H1 (cell line): ENCODE data around the gene PKP3. TPM values are rescaled to one million over a fixed set of nuclear protein-coding genes. Genes with fewer than 3 reads are reported as not detected.

Experiments used
- CHD7 ChIP-seq: fragments of 300-600 bp; sonication (generic); IDR thresholded peaks from 2 replicates; pipeline ENCODE4 v1.7.1; 2012; ENCODE audit warnings: low read length, moderate library complexity, mild to moderate bottlenecking, inconsistent platforms; ENCODE audit not compliant: insufficient replicate concordance
- GTF2F1 ChIP-seq: IDR thresholded peaks from 2 replicates; pipeline ENCODE4 v1.6.1; 2012; ENCODE audit warnings: low read depth, low read length, improper control_type of control experiment, borderline replicate concordance
- JUND ChIP-seq: IDR thresholded peaks from 2 replicates; pipeline ENCODE4 v1.6.1; 2011; ENCODE audit warnings: mild to moderate bottlenecking, improper control_type of control experiment, low read length
- KDM1A ChIP-seq: fragments of 200-600, 300-600 bp; sonication (generic); IDR thresholded peaks from 2 replicates; pipeline ENCODE4 v1.7.1; 2016; ENCODE audit warnings: mild to moderate bottlenecking, low read length, borderline replicate concordance
- SIN3A ChIP-seq, 2 experiments: IDR thresholded peaks in 1 of 2; conservative IDR thresholded peaks in 1 of 2; 2 replicates each; pipeline ENCODE4 v1.6.1; 2011 to 2012; ENCODE audit warnings: low read length in 2 of 2, improper control_type of control experiment in 1 of 2, low read depth in 1 of 2, mild to moderate bottlenecking in 1 of 2
- TAF7 ChIP-seq: optimal IDR thresholded peaks from 2 replicates; pipeline ENCODE3; 2011; ENCODE audit warnings: low read depth, mild to moderate bottlenecking, inconsistent platforms, low read length, moderate library complexity, borderline replicate concordance
- YY1 ChIP-seq: IDR thresholded peaks from 2 replicates; pipeline ENCODE4 v1.6.1; 2011; ENCODE audit warnings: low read depth, mild to moderate bottlenecking, low read length
- polyA plus RNA-seq, 7 experiments: library from polyadenylated mRNA; depleted of rRNA in 3 of 7; stranded (reverse) in 5 of 7; unstranded in 2 of 7; fragments of >200 nt in 5 of 7; fragments of 200-250 nt in 2 of 7; gene quantifications; 1 replicate in 5 of 7; 2 replicates in 1 of 7; 4 replicates in 1 of 7; pipeline versions ENCODE4 v1.2.1 to v1.2.3, GENCODE V29; 2011 to 2013; ENCODE audit warnings: missing spikeins in 2 of 7, mixed read lengths in 2 of 7
- total RNA-seq: library from RNA; stranded (reverse); fragmentation: NEBNext Ultra II Directional; extraction: Animal tissue kit (Norgen Biotek cat#: 25700); gene quantifications from 2 replicates; pipeline ENCODE4 v1.2.1, GENCODE V29; 2021

The PKP3 gene
- total and polyA plus RNA-seq, 2 of the 8 experiments (the other 6 are each of a cell fraction or from before 2014, with no cell fraction given), result 16.7 to 28.7 TPM

GRCh38 chr11:404551-405264 is 10.7 kb downstream of the PKP3 start (continued):
- TF ChIP-seq CHD7, result no peak
- TF ChIP-seq JUND, result no peak
- TF ChIP-seq GTF2F1, result no peak
- no peak for TF ChIP-seq SIN3A (conservative IDR thresholded peaks at IDR 0.05 in 1 of 2, IDR thresholded peaks at IDR 0.05 in 1 of 2; ENCODE audit: low read depth in 1 of 2, low read length in 2 of 2)
- no peak for TF ChIP-seq TAF7
- no peak for TF ChIP-seq YY1
- TF ChIP-seq KDM1A, result no peak
